ENCODE results near the gene MX2.

GRCh38 chr21:41363370-41364270 lies 1.8 kb downstream of the MX2 start:
- TF ChIP-seq CTCF (conservative IDR thresholded peaks at IDR 0.05; ENCODE audit: low read depth, low read length) (no peak), EZH2 (IDR thresholded peaks at IDR 0.05; ENCODE audit: low read length, unreplicated experiment) (no peak)
